GM12801 (cell line): ENCODE data around the gene HIP1.

Experiments used
- TF ChIP-seq, protein P1 (sequence below): IDR thresholded peaks from one replicate; pipeline ENCODE4 v1.5.1; 2011; ENCODE audit warnings: control low read depth; ENCODE audit not compliant: insufficient read length; ENCODE audit errors: extremely low read depth

The HIP1 gene

DNA sequence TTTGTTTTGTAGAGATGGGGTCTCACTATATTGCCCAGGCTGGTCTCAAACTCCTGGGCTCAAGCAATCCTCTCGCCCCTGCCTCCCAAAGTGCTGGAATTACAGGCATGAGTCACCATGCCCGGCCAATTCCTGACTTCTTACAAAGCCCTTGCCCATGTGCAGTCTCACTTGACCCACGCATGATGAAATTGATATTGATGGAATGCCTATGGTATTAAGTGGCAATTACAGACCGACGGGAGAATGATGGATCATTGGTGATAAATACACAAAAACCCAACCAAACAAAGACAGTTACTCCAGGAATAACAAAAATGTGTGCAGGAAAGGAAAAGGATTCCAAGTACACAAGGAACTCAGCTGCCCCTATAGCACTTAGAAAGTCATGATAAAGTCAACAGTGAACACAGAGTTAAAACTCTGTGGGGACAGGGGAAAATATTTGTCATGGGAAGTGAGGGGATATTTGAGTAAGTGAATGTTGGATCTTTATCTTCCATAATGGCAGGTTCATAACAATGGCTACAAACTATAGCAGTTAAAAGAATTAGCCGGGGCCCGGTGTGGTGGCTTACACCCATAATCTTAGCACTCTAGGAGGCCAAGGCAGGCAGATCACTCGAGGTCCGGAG lies 21.6 kb downstream of the HIP1 start:
- TF ChIP-seq, protein P1, sequence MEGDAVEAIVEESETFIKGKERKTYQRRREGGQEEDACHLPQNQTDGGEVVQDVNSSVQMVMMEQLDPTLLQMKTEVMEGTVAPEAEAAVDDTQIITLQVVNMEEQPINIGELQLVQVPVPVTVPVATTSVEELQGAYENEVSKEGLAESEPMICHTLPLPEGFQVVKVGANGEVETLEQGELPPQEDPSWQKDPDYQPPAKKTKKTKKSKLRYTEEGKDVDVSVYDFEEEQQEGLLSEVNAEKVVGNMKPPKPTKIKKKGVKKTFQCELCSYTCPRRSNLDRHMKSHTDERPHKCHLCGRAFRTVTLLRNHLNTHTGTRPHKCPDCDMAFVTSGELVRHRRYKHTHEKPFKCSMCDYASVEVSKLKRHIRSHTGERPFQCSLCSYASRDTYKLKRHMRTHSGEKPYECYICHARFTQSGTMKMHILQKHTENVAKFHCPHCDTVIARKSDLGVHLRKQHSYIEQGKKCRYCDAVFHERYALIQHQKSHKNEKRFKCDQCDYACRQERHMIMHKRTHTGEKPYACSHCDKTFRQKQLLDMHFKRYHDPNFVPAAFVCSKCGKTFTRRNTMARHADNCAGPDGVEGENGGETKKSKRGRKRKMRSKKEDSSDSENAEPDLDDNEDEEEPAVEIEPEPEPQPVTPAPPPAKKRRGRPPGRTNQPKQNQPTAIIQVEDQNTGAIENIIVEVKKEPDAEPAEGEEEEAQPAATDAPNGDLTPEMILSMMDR = no peak

DNA sequence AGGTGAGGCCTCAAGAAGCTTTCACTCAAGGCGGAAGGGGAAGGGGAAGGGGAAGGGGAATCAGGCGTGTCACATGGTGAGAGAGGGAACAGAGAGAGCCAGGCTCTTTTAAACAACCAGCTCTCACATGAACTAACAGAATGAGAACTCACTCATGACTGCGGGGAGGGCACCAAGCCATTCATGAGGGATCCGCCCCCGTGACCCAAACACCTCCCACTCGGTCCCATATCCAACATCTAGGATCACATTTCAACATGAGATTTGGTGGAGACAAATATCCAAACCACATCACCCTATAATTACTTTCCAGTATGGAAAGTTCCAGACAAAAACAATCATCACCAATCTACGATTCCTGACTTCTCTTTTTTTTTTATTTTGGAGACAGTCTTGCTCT lies 22.9 kb downstream of the HIP1 start:
- TF ChIP-seq, protein P1 = no peak

DNA sequence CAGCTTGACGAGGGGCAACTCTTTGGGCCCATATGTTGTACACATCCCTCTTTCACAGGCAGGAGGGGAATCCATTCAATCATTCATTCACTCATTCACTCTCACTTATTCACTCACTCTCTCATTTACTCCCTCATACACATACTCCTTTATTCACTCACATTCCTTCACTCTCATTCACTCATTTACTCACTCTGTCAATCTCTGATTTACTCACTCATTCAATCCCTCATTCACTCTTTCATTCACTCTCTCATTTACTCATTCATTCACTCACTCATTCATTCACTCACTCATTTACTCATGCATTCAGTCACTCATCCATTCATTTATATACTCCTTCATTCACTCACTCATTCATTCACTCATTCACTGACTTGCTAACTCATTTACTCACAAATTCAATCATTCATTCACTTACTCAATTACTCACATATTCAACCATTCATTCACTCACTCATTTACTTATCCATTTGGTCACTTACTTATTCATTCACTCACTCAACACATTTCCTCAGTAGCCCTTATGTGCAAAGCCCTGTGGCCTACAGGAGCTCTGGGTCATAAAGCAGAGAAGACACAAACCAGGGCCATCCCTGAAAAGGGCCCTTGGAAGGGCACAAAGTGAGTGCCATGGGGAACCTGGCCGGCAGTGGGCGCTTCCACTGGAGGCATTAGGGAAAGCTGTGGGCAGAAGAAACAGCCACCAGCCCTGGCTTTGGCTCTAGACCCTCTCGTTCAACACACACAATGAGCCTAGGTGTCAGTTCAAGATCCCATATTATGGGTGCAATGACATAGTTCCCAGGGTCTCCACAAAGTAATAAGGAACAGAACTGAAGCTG lies 26.0 kb downstream of the HIP1 start:
- TF ChIP-seq, protein P1 = no peak

DNA sequence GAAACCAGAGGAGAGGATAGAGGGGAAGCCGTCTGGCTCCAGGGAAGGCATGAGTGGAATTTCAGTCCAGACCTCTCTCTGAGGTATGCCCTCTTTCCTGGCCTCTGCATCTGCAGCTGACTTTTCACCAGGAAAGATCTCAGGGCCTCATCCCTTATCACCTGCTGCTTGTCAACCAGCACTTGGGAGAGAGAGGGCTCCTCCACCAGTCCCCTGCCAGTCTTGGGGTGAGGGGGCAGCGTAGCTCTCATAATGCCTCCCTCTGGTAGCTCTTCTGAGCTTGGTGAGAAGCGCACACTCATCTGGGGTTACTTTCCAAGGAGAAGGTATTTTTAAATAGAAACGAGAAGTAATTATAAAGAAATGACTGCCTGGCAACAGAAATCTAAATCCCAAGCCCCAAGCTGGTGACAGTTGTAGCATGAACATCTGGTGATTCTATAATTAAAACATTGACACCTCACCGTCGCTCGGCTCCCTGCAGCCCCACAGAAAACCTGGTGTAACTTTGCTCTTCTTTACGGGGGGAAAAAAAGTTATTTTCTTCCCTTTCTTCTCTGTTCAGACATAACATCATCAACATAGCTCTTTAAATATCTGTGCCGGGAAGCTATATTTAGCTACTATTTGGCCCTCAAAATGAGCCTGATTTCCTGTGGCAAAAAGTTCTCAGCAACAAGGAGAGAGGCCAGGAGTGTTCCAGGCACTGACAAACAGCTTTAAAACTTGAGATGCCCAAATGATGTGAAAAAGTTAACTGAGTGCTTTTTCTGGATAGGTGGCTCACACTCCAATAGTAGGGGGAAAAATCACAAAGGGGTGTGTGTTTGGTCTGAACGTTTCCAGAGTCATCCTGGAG lies 26.9 kb downstream of the HIP1 start:
- TF ChIP-seq, protein P1 = no peak

DNA sequence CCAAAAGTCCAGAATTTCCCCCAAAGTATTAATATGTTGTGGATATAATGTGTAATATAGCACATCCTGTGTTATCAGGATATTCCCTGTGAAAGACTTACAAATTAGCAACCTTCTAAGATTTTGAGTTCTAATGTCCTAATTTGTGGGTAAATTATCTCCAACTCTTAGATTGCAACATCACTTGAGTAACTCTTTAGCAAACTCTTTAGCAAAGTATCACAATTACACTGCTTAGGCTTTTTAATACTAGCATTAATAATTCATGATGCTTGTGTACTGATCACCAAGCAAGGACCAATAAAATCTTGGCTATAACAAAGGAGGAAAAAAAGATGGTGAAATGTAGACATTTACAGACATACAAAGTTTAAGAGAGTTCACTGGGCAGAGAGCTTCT lies 27.7 kb downstream of the HIP1 start:
- TF ChIP-seq, protein P1 = no peak

DNA sequence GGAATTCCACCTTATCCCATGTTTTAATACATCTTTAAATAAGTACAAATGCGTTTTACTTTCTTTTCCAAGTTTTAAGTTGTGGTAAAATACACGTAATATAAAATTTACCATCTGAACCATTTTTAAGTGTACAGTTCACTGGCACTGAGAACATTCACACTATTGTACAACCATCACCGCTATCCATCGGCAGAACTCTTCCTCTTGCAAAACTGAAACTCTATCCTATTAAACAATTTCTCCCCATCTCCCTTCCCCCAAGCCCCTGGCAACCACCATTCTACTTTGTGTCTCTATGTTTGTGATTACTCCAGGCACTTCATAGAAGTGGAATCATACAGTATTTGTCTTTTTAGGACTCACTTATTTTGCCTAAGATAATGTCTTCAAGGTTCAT lies 33.8 kb downstream of the HIP1 start:
- TF ChIP-seq, protein P1 = no peak

DNA sequence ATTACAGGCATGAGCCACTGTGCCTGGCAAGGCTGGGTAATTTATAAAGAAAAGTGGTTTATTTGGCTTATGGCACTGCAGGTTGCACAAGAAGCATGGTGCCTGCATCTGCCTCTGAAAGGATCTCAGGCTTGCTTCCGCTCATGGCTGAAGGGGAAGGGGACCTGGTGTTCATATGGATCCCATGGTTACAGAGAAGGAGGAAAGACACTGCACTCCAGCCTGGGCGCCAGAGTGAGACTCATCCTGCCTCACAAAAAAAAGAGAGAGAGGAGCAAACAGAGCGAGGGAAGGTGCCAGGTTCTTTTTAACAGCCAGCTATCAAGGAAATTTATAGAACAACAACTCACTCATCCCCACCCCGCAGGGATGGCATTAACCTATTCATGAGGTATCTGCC lies 36.2 kb downstream of the HIP1 start:
- TF ChIP-seq, protein P1 = no peak
